ENCODE results near the gene HYCC1.
"Not testable (repeated sequence)": the region's sequence is repeated elsewhere in the genome, so short reads cannot be mapped to it uniquely, and the experiment has no call there.

Gene HYCC1

DNA sequence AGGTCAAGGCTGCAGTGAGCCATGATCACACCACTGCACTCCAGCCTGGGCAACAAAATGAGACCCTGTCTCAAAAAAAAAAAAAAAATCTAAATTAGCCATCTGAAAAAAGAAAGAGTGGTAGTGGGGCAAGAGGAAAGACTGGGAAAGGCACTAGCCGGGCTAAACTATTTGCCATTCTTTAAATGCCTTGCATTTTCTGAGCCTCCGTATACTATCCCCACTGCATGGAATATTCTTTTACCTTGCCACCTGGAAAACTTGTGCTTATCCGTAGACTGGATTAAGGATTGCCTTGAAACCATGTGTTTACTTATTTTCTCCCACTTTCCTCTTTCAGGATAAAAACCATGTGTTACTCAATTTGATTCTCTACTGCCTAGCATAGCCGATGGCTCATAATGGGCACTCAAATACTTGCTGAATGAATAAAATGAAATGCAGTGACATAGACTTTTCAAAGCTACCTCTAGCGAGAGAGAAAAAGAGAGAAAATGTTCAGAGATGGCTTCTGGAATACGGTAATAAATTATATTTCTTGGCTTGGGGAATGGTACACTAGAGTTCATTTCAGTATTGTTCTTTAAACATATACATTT, 30.6 kb downstream of the HYCC1 start:
- no peak for DNase-seq

DNA sequence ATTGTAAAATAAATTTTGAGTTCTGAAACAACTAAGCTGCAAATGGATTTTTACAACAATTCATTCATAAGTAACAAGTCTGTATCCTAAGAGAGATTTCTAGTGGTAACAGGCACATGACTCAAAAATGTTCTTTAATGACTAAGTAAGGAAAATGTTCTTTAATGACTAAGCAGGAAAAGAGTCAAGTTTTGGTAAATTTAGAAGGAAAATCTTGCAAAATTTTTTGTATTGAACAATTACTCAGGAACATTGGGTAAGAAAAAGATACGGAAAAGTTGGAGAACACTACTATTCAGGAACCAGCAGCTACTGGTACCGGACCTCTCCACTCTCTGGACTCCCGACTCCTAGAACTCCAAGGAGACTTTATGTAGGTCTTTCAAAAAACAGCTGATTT, 33.5 kb downstream of the HYCC1 start:
- no peak for DNase-seq

GRCh38 chr7:22979861-22980260, 34.1 kb downstream of the HYCC1 start:
- no peak for DNase-seq

DNA sequence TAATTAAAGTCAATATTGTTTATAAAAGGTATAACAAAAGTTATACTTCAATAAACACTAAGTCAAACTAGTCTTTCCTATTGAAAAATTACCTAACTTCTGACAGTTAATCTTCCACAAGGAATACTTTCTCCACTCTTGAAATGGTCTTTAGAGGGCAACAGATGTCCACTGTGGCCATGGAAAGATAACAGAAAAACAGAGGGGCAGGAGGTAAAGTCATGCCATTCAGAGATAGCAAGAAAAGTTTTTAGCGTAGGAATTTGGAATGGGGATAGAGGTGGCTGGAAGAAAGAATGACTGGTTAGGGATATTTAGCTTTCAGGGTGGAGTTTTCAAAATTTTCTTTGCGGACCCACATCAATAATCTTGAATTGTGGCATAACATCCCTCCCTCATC, 34.7 kb downstream of the HYCC1 start:
- DNase-seq, result no peak

DNA sequence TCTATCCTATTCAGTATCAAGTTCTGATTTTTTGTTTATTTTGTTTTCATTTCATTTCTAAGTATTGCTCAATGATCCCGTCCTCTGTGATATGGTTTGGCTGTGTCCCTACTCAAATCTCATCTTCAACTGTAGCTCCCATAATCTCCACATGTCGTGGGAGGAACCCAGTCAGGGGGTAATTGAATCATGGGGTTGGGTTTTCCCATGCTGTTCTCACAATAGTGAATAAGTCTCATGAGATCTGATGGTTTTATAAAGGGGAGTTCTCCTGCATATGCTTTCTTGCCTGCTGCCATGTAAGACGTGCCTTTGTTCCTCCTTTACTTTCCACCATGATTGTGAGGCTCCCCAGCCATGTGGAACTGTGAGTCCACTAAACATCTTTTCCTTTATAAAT, 39.3 kb downstream of the HYCC1 start:
- not testable (repeated sequence) for DNase-seq

DNA sequence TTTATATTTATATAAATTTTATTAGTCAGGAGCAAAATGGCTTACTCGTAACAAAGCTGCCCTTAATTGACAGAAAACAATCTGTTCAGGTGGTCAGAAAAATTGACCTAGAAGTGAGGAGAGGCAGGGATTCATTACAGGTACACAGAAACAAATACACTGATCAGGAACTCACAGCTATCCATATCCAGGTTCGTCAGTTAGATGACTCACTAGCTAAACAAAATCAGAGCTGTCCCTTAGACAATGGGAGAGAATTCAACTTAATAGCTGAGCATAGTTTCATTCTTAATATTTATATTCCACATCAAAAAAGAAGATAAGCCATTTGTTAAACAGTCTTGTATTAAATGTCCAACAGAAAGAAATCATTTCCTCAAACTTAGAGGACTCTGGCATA, 41.7 kb downstream of the HYCC1 start:
- no peak for DNase-seq

DNA sequence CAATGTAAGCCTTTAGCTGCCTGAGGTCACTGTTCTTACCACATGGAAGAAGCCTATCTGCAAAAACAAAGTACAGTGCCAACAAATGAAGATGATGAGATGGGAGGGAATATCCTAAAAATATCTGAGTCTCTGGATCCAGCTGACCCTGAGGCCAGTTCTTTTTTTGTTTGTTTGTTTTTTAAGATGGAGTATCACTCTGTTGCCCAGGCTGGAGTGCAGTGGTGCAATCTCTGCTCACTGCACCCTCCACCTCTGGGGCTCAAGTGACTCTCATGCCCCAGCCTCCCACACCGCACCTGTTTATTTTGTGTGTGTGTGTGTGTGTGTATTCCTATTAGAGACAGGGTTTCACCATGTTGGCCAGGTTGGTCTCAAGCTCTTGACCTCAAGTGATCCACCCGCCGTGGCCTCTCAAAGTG, 44.9 kb downstream of the HYCC1 start:
- DNase-seq, result no peak

All from NCI-H1092 treated with DMSO at 0.1 percent for 48 hours (cell line).